Loucy (cell line): Measurements from ENCODE around the gene RFTN2.

Experiments
- H2AFZ ChIP-seq: fragments of 200-600 bp; sonication (generic); 2 replicates; pipeline ENCODE4 v1.6.0; 2016; ENCODE audit warnings: antibody characterized with exemption, mild to moderate bottlenecking, low read length, moderate library complexity
- H3F3A ChIP-seq: fragments of 200-600 bp; 2 replicates; pipeline ENCODE4 v1.6.0; 2016; ENCODE audit warnings: antibody characterized with exemption, low read depth, mild to moderate bottlenecking
- H3K27me3 ChIP-seq: fragments of 200-600 bp; sonication (generic); 2 replicates; pipeline ENCODE4 v1.6.1; 2014; ENCODE audit warnings: low read length, mild to moderate bottlenecking; ENCODE audit not compliant: insufficient read depth, poor library complexity, severe bottlenecking
- H3K36me3 ChIP-seq: fragments of 200-600 bp; sonication (generic); 2 replicates; pipeline ENCODE4 v1.6.1; 2016; ENCODE audit warnings: low read length; ENCODE audit not compliant: insufficient read depth
- H3K4me1 ChIP-seq: fragments of 200-600 bp; sonication (generic); 2 replicates; pipeline ENCODE4 v1.5.1; 2014; ENCODE audit warnings: low read length, mild to moderate bottlenecking; ENCODE audit not compliant: insufficient read depth, poor library complexity, severe bottlenecking
- H3K4me2 ChIP-seq: fragments of 200-600 bp; sonication (generic); 2 replicates; pipeline ENCODE4 v1.6.0; 2014; ENCODE audit warnings: antibody characterized with exemption, low read length, low read depth, mild to moderate bottlenecking; ENCODE audit not compliant: poor library complexity, severe bottlenecking
- H3K4me3 ChIP-seq: fragments of 200-600 bp; sonication (generic); 2 replicates; pipeline ENCODE4 v1.5.1; 2014; ENCODE audit warnings: low read length, mild to moderate bottlenecking, mixed read lengths; ENCODE audit not compliant: poor library complexity, severe bottlenecking
- H3K79me2 ChIP-seq: fragments of 200-600 bp; sonication (generic); 2 replicates; pipeline ENCODE4 v1.6.1; 2014; ENCODE audit warnings: low read length; ENCODE audit not compliant: insufficient read depth
- H3K9ac ChIP-seq: fragments of 200-600 bp; sonication (generic); 2 replicates; pipeline ENCODE4 v1.6.0; 2014; ENCODE audit warnings: mild to moderate bottlenecking, low read depth, low read length, moderate library complexity; ENCODE audit not compliant: poor library complexity, severe bottlenecking
- H3K9me2 ChIP-seq: fragments of 200-600 bp; sonication (generic); replicated peaks from 2 replicates; pipeline ENCODE4 v1.6.1; 2016; ENCODE audit warnings: low read depth, low read length, mixed read lengths
- H3K9me3 ChIP-seq: fragments of 200-600 bp; sonication (generic); 2 replicates; pipeline ENCODE4 v1.6.1; 2014; ENCODE audit warnings: mild to moderate bottlenecking, antibody characterized with exemption, low read length, low read depth; ENCODE audit not compliant: insufficient read depth
- H4K20me1 ChIP-seq: fragments of 200-600 bp; sonication (generic); 2 replicates; pipeline ENCODE4 v1.6.0; 2014; ENCODE audit warnings: antibody characterized with exemption, low read length, mild to moderate bottlenecking; ENCODE audit not compliant: insufficient read depth, poor library complexity, severe bottlenecking
- EZH2phosphoT487 ChIP-seq: fragments of 200-600 bp; IDR thresholded peaks from 2 replicates; pipeline ENCODE4 v1.6.1; 2018; ENCODE audit warnings: antibody characterized with exemption, mild to moderate bottlenecking, moderate library complexity, borderline replicate concordance
- TF ChIP-seq, protein P1 (sequence below): fragments of 200-600 bp; sonication (generic); conservative IDR thresholded peaks from 2 replicates; pipeline ENCODE4 v1.5.1; 2014; ENCODE audit warnings: mild to moderate bottlenecking, antibody characterized with exemption, low read length

Gene RFTN2

DNA sequence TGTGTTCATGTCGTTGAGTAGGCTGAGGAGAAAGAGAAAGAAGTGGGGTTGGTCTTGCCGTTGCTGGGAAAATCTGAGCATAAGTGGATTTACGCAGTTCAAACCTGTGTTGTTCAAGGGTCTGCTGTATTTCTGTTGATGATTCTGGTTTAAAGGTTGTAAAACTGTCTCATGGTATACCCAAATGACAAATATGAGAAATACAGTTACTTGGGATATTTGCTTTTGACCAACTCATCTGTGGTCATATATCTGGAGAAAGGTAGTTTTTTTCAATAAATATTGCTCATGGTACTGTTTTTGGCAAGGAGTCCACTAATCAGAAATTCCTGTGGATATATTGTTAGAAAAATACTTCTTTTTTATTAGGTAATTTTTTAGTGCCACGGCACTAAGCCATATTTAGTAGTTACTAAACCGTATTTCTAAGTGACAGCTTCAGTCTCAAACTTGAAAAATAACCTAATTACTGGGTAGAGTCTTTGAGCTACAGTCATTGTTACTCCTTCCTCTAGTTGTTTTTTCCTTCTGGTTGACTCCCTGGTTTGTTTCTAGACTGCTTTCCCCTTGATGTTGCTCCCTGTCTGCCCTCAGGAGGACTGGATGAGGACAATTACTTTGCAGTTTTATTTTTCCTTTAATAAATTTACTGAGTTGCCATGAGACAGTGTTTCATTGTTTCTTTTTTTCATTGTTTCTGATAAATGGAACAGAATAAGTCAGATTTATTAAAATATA, 128.1 kb downstream of the RFTN2 start:
- H2AFZ ChIP-seq = no peak overlapping the region
- no peak overlapping the region for H3K4me3 ChIP-seq
- H3K27me3 ChIP-seq = no peaks in the 10 kb centered on the region
- no peaks in the 10 kb centered on the region for H3F3A ChIP-seq
- peaks cover 29% of the 10 kb centered on the region for H3K79me2 ChIP-seq
- peaks cover 9% of the 10 kb centered on the region for H4K20me1 ChIP-seq
- no peak overlapping the region for H3K4me2 ChIP-seq
- H3K9me3 ChIP-seq = no peaks in the 10 kb centered on the region
- H3K36me3 ChIP-seq = peaks cover 73% of the 10 kb centered on the region
- no peak overlapping the region for H3K9ac ChIP-seq
- no peak for TF ChIP-seq EZH2phosphoT487
- TF ChIP-seq, protein P1, sequence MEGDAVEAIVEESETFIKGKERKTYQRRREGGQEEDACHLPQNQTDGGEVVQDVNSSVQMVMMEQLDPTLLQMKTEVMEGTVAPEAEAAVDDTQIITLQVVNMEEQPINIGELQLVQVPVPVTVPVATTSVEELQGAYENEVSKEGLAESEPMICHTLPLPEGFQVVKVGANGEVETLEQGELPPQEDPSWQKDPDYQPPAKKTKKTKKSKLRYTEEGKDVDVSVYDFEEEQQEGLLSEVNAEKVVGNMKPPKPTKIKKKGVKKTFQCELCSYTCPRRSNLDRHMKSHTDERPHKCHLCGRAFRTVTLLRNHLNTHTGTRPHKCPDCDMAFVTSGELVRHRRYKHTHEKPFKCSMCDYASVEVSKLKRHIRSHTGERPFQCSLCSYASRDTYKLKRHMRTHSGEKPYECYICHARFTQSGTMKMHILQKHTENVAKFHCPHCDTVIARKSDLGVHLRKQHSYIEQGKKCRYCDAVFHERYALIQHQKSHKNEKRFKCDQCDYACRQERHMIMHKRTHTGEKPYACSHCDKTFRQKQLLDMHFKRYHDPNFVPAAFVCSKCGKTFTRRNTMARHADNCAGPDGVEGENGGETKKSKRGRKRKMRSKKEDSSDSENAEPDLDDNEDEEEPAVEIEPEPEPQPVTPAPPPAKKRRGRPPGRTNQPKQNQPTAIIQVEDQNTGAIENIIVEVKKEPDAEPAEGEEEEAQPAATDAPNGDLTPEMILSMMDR = no peak
- H3K9me2 ChIP-seq = no peaks in the 10 kb centered on the region
- no peaks in the 10 kb centered on the region for H3K4me1 ChIP-seq

DNA sequence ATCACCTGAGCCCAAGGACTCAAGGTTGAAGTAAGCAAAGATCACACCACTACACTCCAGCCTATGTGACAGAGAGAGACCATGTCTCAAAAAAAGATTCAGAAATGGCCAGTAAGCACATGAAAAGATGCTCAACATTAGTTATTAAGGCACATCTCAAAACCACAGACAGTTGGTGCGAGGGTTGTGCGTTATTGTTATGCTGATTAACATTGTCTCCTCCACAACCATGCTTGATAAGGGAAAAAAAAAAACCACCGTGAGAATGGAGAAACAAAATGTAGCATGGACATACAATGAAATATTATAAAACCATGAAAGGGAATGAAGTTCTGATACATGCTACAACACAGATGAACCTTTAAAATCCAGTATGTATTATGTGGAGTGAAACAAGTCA, 132.2 kb downstream of the RFTN2 start:
- TF ChIP-seq, protein P1 = no peak
- no peak for TF ChIP-seq EZH2phosphoT487
- Histone ChIP-seq H3K79me2 (peaks cover 58% of the 10 kb centered on the region), H3K9me2 (no peaks in the 10 kb centered on the region), H3K4me2 (no peak overlapping the region), H3K4me3 (no peak overlapping the region), H4K20me1 (peaks cover 30% of the 10 kb centered on the region), H3K27me3 (no peaks in the 10 kb centered on the region), H3K36me3 (peaks cover 72% of the 10 kb centered on the region), H2AFZ (no peak overlapping the region), H3K9me3 (no peaks in the 10 kb centered on the region), H3F3A (no peaks in the 10 kb centered on the region), H3K9ac (no peak overlapping the region), H3K4me1 (no peaks in the 10 kb centered on the region)

DNA sequence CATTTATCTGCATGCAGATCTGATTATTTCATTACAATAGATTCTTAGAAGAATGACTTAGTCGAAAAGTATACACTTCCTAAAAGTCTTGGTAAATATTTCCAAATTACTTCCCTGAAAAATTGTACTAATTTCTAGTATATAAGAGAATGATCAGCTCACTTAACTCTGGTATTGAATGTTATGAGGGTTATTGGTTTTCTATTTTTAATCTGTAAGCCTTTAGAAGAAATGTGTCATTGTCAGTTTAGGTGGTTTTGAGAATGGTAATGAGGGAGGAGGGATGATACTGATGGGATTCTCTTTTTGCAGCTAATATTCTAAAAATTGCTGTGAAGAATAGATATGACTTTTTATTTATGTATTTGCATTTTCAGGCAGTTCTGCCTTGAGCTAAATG, 135.7 kb downstream of the RFTN2 start:
- no peaks in the 10 kb centered on the region for H3K9me3 ChIP-seq
- peaks cover 64% of the 10 kb centered on the region for H3K79me2 ChIP-seq
- H4K20me1 ChIP-seq = peaks cover 23% of the 10 kb centered on the region
- no peak overlapping the region for H2AFZ ChIP-seq
- peaks cover 91% of the 10 kb centered on the region for H3K36me3 ChIP-seq
- no peak overlapping the region for H3K9ac ChIP-seq
- TF ChIP-seq, protein P1 = no peak
- no peak for TF ChIP-seq EZH2phosphoT487
- H3K4me2 ChIP-seq = no peak overlapping the region
- H3K4me3 ChIP-seq = no peak overlapping the region
- no peaks in the 10 kb centered on the region for H3K9me2 ChIP-seq
- no peaks in the 10 kb centered on the region for H3K27me3 ChIP-seq
- peaks cover 4% of the 10 kb centered on the region for H3K4me1 ChIP-seq
- no peaks in the 10 kb centered on the region for H3F3A ChIP-seq
